NAMALWA (cell line): ENCODE data around the gene KDM5B.
"Not testable (repeated sequence)": the region's sequence is repeated elsewhere in the genome, so short reads cannot be mapped to it uniquely, and the experiment has no call there.

ENCODE experiments used
- DNase-seq: peaks from one replicate; pipeline ENCODE4 v3.0.0-alpha.2; 2015; ENCODE audit warnings: low spot score

The KDM5B gene

DNA sequence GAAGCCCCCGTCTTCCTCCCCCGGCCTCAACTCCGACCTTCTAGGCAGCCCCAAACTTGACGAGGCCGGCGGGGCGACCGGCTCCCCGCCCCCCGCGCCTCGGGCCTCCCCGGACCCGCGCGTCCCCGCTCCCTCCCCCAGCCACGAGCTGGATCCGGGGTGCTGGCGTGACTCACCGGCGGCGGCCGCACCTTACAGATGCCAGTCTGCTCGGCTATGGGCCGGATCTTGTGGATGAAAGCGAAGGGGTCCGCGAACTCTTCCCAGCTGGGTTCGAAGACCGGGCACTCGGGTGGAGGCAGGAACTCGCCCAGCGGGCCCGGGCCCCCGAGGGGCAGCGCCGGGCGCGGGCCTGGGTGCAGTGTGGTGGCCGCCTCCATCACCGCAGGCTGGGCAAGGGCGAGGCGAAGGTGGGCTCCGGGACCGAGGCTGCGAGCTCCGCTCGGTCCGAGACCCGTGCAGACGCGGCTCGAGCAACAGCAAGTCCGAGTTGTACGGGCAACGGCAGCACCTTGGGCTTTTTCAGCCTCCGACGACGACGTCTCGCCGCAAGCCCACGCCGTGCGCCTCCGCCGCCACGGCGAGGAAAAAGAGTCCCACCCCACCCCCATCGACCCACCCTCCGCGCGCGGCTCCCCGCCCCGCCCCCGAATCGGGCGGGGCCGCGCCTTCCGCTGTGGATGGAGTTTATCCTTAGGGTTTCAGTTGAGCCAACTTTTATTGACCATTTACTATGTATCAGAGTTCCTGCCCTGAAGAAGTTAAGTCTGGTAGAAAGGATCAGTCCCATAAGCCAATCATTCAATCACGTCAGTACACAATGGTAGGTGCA lies at the start of gene KDM5B:
KDM5B (minus strand) TSS at position 496 of the 832 bp plus-strand sequence; CDS start at position 380, 116 bp downstream.
- DNase-seq: no peak

DNA sequence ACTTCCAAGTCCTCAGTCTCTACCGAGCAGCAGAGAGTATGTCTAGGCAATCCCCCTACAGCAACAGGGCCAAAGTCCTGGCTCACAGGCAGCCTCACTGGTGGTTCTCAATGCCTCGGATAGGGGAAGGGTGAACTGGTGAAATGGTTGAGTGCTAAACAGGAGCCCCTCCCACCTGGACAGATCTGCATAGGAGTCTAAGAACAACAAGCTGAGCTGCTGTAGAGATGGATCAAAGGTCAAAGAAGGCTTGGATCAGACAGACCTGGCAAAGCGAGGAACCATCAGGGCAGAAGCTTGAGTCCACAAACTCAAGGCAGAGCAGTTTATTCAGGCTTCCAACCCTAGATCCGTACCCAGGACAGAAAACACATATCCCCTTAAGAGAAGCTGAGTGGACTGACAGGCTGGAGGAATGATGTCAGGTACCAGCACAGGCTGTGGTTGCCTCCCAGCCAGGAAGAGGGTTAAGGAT lies 49.0 kb upstream of the KDM5B start:
- no peak for DNase-seq

DNA sequence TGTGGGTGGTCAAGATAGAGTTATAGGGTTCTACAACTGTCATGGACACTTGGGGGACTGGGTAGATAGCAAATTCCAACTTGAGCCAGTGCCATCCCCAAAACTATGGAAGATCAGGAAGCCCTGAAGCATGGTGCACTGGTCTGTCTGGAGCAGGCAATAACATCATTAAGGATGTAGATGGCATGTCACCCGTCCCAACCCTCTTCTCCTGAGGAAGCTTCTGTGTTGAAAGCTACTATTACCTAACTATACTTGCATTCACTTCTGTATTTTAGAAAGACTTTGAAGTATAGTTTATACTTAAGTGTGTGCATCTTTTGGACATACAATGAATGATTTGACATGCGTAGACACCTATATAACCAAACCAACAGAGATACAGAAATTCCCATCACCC lies 47.8 kb upstream of the KDM5B start:
- DNase-seq: no peak

DNA sequence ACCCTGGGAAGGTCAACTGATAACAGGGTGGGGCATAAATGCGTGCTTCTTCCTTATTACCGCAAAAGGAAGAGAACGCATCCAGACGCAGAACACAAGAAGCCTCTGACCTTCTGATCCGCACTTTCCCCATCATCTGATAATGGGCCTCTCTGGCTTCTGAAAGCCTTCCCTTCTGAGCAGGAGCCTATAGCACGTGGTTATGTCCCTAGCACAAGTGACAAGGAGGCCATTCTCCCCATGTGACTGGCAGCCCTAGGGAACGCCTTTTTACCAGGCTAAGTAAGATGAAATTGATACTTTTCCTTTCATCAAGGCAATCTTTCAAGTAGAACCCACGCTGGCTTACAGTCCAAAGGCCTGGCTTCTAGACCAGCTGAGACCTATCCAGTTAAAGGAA lies 46.6 kb upstream of the KDM5B start:
- DNase-seq: no peak

DNA sequence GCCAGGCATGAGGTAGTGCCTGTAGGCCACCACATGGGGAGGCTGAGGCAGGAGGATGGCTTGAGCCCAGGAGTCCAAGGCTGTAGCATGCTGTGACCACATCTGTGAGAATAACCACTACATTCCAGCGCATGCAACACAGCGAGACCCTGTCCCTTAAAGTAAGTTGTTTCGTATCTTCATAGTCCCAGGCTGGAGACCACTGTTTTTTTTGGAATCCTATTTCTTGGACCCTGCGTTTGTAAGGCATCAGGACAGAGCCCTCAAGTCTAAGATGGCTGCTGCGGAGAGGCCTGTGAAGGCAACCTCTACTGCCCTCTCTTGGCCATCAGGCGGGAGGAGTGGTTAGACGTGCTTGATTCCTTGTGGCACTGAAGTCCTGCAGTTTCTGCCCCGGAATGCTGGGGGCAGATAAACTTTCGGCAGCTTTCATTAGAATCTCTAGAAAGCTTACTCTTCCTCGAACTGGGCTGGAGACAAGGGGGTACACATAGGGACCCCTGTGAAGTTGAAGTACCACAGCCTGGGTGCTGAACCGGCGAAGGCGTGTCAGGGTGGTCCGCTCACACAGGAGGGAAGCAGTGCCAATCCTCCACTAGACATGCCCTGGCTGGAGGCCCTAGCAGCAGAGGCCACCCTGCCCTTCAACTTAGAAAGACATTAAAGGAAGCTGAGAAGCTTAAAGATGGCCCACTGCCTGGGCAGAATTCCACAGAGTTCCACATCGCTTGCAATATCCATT lies 44.1 kb upstream of the KDM5B start:
- peak; percentile 68 for DNase-seq

DNA sequence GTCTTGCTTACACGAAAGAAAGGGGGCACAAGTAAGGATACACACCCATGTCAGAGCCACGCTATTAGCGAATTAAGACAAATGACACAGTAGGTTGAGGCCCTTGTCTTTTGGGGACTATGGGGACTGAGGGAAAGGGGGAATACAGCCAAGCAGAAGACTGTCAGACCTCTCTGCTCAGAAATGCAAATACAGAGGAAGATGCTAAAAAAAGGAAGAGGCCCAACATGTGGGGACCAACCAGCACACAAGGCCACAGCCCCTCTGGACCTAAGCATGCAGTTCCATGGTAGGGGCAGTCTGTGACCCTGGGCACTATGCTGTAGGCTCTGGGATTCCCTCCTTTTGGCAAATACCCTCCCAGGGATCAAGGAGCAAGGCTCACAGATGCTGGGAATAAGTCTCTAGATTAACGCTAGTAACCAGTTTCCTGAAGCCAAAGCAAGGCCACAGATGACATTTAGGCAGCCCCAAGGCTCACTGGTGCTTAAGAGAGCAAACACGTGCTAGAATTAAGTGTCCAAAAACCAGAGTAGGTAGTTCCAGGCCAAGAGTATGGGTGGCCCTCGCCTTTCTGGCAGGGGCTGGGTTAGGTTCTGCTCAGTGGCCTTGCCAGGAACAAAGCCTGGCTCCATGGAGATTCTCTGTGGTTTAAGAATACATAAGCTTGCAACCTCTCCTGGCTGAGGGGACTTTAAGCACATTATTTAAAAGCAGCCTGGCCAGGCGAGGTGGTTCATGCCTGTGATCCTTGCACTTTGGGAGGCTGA lies 42.6 kb upstream of the KDM5B start:
- DNase-seq: peak; percentile 25

DNA sequence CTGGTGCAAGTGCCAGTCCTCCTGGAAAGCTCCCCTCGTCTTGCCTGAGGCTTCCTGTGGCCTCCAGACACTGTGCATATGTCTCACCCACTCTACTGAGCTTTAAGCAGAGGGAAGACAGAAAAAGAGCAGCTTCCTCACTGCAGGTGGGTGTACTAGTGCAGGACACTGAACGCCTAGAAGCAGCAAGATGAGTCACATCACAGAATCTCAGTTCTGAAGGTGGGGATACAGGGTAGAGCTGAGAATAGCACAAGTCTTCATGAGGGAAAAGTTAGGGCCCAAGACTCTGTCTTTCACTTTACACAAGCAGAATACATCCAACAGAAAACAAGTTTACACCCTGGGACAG lies 39.9 kb upstream of the KDM5B start:
- DNase-seq: peak; percentile 60

DNA sequence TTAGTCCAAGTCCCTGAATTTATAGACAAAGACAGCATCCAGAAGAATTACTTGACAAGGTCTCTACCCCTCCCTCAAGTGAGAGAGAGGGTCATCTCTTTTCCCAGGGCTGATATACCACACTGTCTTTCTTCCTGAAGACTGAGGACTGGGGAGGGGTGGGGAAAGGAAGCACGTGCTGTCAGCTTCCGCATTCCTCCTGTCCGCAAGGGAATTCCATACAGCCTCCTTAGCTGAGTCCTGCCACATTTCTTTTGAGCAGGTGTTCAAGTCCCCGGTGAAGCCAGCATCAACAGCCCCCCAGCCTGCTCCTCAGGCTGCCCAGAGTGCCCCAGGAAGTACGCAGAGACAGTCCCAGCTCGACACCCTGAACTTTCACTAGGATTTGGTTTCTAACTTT lies 36.7 kb upstream of the KDM5B start:
- no peak for DNase-seq

DNA sequence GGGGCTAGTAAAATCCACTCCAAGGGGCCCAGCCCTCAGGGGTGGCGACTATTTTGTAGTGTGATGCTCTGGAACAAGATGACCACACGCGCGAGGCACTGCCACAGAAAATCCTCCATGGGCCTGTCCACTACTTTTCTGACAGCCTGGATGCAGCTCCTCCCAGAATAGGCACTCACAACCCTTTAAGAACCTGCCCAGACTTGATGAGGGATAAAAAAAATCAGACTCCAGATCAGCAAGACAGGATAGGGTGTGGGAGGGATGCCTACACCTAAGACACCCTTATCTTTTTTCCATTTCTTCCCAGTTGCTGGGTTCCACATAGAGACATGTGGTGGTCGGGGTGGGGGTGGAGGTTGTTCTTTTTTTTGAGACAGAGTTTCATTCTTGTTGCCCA lies 36.0 kb upstream of the KDM5B start:
- no peak for DNase-seq

DNA sequence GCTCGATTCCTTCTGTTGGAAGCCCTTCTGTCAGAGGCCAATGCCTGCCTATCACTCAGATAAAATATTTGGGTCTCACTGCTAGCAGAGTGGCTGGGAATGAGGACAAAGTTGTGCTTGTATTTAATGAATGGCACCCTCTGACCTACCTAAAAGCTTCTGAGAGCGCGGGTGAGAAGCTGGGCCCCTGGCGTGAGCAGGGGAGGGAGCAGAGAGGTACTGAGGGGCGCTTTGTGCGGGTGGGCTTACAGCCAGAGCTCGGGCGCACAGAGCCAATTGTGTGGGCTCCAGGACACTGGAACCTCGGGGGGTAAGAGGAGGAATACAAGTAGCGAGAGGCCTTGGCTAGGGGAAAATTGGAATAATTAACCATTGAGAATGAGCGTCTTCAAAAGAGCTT lies 34.9 kb upstream of the KDM5B start:
- no peak for DNase-seq

DNA sequence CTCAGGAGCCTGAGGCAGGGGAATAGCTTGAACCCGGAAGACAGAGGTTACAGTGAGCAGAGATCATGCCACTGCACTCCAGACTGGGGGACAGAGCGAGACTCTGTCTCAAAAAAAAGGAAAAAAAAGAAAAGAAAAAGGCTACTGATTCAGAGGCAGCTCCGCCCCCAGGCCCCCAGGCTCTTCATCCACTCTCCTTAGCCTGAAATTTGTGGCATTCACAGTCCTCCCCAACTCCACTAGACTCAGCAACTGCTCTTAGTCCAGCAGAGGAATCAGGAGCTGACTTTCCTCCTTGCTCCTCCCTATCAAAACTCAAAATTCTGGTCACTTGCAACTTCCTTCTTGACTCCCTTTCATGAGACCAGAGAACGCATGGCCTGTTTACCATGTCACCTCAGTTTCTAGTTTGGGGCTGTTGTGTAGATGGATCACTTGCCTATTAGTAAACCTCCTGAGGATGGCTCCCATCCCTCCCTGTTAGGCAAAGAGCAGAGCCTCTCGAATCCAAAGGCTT lies 29.6 kb upstream of the KDM5B start:
- DNase-seq: no peak

DNA sequence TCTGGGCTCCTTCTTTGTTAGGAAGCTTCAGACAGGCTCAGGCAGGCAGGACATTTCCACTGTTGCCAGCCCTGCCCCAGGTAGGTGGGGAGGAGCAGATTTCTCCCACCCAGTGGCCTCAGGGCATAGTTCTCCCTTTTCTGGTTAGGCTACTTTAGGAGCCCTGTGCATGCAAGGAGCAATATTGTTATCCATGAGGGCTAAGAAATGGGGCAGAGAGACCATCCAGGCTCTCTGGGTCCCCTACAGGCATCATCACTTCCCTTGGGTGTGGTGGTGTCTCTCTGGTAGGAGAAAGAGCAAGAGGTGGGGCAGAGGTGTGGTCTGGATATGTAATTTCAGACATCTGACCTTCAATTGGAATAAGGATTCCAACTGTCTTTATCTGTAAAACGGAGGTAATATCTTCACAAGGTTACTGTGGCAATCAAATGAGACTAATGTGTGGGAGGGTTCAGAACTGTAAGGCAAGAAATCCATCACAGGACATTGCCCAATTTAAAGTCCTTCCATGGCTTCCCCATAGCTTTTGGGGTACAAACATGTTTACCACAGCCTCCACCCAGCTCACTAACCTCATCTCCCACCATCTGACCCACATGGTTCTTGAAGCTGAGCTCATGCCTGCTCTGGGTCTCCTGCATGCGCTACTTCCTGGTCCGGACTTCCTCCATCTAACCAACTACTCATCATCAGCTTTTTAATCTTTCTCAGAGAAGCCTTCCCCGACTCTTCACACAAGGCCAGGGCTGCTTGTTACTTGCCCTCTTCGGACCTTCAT lies 28.6 kb upstream of the KDM5B start:
- DNase-seq: no peak

DNA sequence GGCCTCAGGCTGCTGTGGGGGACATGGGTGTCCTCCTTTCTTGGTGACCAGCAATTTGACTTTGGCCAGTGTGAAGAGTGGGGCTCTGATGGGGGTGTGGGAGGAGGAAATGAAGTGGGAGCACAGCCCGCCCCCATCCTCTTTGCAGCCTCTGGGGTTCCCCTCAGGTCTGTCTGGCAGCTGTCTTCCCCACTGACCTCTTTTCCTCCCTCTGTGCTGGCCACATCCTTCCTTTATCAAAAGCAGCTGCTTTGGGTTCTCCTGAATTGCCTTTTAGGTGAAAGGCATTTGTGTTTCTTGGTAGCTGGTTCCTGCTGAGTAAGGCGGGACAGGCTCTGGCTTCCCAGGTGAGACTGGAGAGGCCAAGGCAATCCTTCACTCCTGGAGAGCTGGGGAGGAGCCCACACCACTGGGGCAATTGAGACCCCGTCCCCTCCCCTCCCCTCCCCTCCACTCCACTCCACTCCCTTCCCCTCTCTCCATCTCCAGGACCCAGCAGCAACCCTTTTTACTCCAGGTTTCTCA lies 27.4 kb upstream of the KDM5B start:
- DNase-seq: no peak

DNA sequence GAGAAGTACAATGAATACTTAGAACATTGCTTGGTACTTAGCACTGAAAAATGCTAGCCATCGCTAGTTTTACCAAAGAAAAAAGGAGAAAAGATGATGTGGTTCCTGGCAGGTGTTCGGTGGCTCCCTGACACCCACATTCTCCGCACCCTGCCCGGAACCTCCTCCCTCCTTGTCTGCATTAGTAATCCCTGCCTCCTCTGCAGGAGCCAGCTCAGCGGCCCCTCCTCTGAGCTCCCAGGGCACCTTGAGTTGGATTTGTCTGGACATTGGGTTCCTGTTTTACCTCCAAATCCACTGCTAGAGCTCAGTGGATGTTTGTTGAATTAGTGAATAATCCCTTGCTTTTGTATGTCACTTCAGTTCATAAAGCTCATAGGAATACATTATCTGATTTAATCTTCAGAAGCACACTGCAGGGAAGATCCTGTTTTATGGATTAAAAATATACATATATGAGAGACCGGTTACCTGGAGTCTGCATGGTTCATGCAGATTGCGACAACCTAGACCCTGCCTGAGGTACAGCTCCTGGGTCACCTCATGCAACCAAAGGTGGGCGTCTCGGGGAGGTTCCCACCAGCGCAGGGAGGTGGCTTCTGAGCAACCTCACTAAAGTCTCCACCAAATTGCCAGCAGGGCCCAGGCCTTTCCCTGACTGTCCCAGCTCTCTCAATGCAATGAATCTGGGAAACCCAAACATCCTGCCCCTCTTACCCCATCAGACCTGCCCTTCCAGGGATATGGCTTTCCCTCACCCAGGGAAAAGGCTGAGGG lies 26.7 kb upstream of the KDM5B start:
- DNase-seq: no peak

DNA sequence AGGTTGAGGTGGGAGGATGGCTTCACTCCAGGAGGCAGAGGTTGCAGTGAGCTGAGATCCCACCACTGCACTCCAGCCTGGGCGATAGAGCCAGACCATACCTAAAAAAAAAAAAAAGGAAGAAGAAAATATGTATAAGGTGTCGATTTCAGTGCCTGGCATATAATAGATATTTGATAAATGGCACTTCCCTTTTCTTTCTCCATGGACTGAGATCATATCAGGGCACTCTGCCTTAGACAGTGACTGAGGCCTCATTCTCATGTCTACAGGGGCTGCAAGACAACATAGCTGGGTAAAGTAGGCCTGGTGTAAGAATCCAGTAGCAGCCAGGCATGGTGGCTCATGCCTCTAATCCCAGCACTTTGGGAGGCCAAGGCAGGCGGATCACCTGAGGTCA lies 23.7 kb upstream of the KDM5B start:
- DNase-seq: no peak

DNA sequence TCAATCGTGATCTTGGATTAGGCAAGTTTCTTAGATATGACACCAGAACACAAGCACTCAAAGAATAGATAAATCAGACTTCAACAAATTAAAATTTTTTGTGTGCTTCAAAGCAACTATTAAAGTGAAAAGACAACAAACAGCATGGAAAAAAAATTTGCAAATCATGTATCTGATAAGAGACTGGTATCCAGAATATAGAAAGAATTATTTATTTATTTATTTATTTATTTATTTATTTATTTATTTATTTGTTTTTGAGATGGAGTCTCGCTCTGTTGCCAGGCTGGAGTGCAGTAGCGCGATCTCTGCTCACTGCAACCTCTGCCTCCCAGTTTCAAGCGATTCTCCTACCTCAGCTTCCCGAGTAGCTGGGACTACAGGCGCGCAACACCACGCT lies 21.0 kb upstream of the KDM5B start:
- not testable (repeated sequence) for DNase-seq

DNA sequence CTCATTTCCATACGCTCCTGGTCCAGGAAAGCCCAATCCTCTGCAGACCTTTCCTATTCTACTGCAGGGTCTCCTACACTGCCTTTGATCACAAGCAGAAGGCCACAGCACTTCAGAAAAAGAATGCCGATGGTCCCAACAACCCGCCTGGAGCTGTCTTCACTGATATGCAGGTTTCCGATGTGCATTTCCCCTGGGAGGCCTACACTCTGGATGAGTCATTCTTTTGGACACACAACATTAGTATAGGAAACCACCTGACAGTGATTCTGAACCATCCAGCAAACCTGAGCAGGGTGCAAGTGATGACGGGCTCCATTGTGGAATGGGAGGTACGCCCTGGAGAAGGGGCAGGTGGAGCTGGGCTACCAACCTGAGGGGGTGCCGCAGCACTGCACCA lies 17.5 kb upstream of the KDM5B start:
- no peak for DNase-seq

DNA sequence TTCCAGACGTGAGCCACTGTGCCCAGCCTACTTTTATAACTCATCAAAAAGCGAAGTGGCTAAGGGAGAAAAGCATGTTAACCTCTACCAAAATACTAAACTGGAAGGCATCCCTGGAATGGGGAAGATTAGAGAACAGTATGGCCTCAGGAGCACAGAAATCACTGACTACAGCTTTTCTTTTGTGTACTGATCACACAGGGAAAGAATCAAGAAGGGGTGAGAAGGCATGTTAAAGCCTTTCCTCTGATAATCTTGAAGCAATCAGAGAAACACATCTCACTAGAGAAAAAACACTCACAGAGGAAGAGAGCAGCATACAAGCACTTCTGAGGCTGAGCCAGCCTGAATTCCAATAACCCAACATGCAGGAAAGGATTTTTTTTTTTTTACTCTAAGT lies 13.2 kb upstream of the KDM5B start:
- DNase-seq: no peak

DNA sequence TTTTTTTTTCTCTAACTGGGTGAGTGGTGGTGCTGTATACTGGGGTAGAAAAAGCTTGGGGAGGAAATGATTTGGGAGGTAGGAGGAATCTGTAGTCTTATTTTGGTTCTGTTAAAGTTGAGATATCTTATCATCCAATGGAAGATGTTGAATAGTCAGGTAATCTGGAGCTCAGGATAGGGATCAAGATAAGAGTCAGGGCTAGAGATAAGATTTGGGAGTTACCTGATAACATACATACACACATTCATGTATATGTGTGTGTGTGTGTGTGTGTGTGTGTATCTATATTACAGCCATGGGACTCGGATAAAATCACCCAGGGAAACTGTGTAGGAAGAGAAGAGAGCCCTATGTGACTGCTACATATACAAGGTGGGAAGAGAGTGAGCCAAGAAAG lies 10.6 kb upstream of the KDM5B start:
- DNase-seq: no peak

DNA sequence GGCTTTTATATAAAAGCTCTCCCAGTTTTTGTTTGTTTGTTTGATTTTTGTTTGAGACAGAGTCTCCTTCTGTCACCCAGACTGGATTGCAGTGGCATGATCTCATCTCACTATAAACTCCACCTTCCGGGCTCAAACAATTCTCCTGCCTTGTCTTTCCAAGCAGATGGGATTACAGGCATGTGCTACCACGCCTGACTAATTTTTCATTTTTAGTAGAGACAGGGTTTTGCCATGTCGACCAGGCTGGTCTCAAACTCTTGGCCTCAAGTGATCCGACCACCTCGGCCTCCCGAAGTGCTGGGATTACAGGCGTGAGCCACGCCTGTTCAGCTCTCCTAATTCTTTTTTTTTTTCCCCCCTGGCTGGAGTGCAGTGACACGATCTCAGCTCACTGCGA lies 6.9 kb upstream of the KDM5B start:
- DNase-seq: no peak
